Measurements from ENCODE around the gene CLNK.

The CLNK gene

DNA sequence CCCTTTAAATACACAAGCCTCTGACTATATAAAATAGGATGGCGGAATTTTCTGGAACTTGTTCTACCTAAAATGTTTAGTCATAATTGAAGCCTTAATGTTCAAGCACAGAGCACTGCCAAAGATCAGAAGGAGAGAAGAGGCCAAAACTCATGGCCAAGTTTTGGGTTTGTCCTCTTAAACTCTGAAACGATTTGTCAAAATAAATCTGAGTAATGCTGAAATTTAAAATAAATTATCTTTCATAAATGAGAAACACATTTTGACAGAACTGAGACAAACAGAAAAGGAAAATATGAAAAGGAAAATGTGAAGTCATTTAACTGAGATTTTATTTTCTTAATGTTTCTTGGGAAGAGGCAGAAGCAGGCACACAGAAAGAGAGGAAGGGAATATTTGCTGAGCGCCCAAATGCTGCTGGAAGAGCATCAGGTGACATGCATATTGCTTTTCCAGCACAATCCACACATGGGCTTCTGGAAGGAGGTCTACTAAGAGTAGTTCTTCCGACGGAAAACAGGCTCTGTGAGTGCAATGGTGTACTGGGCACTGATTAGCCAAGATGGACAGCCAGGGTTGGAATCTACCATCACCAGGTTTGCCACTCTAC is 179.9 kb downstream of the CLNK start:
- no peak for DNase-seq (ENCODE audit: low spot score)
- peaks cover 6% of the 10 kb centered on the region for H3K9me3 Mint-ChIP-seq
- H3K27me3 Mint-ChIP-seq (ENCODE audit: low read depth), result no peaks in the 10 kb centered on the region
- peaks cover 3% of the 10 kb centered on the region for H3K4me1 Mint-ChIP-seq (ENCODE audit: low read depth)
- H3K36me3 Mint-ChIP-seq (ENCODE audit: low read depth), result peaks cover 2% of the 10 kb centered on the region
- H3K4me3 Mint-ChIP-seq, result no peak overlapping the region
- no peak overlapping the region for H3K27ac Mint-ChIP-seq

DNA sequence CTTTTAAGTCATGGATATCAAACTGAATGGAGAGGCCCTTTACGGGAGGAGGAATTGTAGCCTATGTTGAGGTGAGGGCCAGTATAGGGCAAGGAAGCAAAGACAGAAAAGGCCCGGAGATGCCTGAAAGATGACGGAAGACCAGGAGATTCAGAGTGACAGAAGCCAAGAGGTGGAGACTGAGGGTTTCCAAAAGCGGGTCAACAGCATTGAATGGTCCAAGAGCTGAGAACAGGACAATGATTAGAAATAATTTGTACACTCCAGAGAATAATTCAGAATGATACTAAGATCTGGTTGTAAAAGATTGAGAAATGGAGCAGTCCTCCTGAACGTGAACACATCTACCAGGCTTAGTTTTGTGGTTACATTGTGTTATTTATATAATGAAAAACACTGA is 181.9 kb downstream of the CLNK start:
- Mint-ChIP-seq H3K9me3 (peaks cover 6% of the 10 kb centered on the region), H3K27me3 (ENCODE audit: low read depth) (no peaks in the 10 kb centered on the region), H3K4me1 (ENCODE audit: low read depth) (peaks cover 3% of the 10 kb centered on the region), H3K27ac (no peak overlapping the region), H3K36me3 (ENCODE audit: low read depth) (peaks cover 2% of the 10 kb centered on the region), H3K4me3 (no peak overlapping the region)
- DNase-seq (ENCODE audit: low spot score), result no peak

GRCh38 chr4:10500776-10501175 is 183.8 kb downstream of the CLNK start:
- peaks cover under 1% of the 10 kb centered on the region for H3K9me3 Mint-ChIP-seq
- DNase-seq (ENCODE audit: low spot score), result no peak
- no peaks in the 10 kb centered on the region for H3K4me1 Mint-ChIP-seq (ENCODE audit: low read depth)
- H3K27ac Mint-ChIP-seq, result no peak overlapping the region
- no peaks in the 10 kb centered on the region for H3K27me3 Mint-ChIP-seq (ENCODE audit: low read depth)
- no peaks in the 10 kb centered on the region for H3K36me3 Mint-ChIP-seq (ENCODE audit: low read depth)
- no peak overlapping the region for H3K4me3 Mint-ChIP-seq

DNA sequence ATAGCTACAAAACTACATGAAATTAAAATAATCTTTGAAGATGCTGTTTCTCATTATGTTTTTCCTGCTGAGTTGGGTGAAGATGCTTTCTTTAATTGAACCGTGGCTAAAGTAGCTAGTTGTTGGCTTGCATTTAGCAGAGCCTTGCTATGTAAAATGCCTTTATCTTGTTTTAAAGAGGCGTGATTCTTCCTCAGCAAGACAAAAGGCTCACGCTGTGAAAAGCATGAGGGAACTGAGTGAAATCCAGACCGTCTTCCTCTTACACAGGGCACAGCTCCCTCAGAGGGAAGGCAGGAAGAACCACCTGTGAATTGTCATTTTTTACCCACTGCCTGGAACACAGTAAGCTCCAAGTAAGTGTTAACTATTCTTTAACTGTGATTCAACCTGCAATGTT is 188.4 kb downstream of the CLNK start:
- no peaks in the 10 kb centered on the region for H3K9me3 Mint-ChIP-seq
- H3K36me3 Mint-ChIP-seq (ENCODE audit: low read depth), result no peaks in the 10 kb centered on the region
- H3K27me3 Mint-ChIP-seq (ENCODE audit: low read depth), result no peaks in the 10 kb centered on the region
- no peak overlapping the region for H3K4me3 Mint-ChIP-seq
- no peak overlapping the region for H3K27ac Mint-ChIP-seq
- no peaks in the 10 kb centered on the region for H3K4me1 Mint-ChIP-seq (ENCODE audit: low read depth)
- DNase-seq (ENCODE audit: low spot score), result no peak

DNA sequence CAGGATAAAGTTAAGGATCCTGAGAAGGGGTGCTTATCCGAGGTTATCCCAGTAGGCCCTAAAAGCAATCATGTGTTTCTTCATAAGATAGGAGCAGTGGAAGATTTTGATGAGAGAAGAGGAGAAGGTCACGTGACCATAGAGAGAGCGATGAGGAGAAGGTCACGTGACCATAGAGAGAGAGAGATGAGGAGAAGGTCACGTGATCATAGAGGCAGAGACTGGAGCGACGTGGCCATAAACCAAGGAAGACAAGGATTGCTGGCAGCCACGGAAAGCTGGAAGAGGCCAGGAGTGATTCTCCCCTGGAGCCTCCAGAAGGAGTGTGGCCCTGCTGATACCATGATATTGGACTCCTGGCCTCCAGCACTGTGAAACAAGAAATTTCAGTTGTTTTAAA is 188.9 kb downstream of the CLNK start:
- no peaks in the 10 kb centered on the region for H3K27me3 Mint-ChIP-seq (ENCODE audit: low read depth)
- H3K4me3 Mint-ChIP-seq, result no peak overlapping the region
- no peak overlapping the region for H3K27ac Mint-ChIP-seq
- DNase-seq (ENCODE audit: low spot score), result no peak
- no peaks in the 10 kb centered on the region for H3K9me3 Mint-ChIP-seq
- H3K36me3 Mint-ChIP-seq (ENCODE audit: low read depth), result no peaks in the 10 kb centered on the region
- H3K4me1 Mint-ChIP-seq (ENCODE audit: low read depth), result no peaks in the 10 kb centered on the region

GRCh38 chr4:10492464-10492863 is 192.1 kb downstream of the CLNK start:
- peaks cover 4% of the 10 kb centered on the region for H3K27me3 Mint-ChIP-seq (ENCODE audit: low read depth)
- H3K4me3 Mint-ChIP-seq, result no peak overlapping the region
- H3K36me3 Mint-ChIP-seq (ENCODE audit: low read depth), result no peaks in the 10 kb centered on the region
- no peak for DNase-seq (ENCODE audit: low spot score)
- no peaks in the 10 kb centered on the region for H3K4me1 Mint-ChIP-seq (ENCODE audit: low read depth)
- no peaks in the 10 kb centered on the region for H3K9me3 Mint-ChIP-seq
- no peak overlapping the region for H3K27ac Mint-ChIP-seq

- no peak for DNase-seq (ENCODE audit: low spot score)
- Mint-ChIP-seq H3K27ac (no peak overlapping the region), H3K27me3 (ENCODE audit: low read depth) (peaks cover 7% of the 10 kb centered on the region), H3K4me1 (ENCODE audit: low read depth) (no peaks in the 10 kb centered on the region), H3K9me3 (no peaks in the 10 kb centered on the region), H3K36me3 (ENCODE audit: low read depth) (no peaks in the 10 kb centered on the region), H3K4me3 (no peak overlapping the region)
Observed at GRCh38 chr4:10491401-10491800, 193.2 kb downstream of the CLNK start.

DNA sequence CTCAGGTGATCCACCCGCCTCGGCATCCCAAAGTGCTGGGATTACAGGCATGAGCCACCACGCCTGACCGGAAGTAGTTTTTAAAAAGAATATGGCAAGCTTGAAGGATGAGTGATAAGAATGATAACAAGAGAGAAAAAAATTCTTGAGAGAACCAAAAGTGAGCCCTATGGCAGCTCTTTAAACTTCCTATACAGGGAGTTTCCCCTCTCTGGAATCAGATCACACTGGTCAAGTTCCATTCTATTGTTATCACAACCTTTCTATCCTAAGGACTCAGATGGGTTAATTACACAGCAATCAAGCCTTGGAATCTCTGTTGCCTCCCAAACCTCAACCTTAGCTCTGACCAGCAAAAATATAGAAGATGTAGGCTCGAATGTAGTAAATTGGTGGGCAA is 193.6 kb downstream of the CLNK start:
- H3K9me3 Mint-ChIP-seq, result no peaks in the 10 kb centered on the region
- no peak overlapping the region for H3K4me3 Mint-ChIP-seq
- no peaks in the 10 kb centered on the region for H3K36me3 Mint-ChIP-seq (ENCODE audit: low read depth)
- no peaks in the 10 kb centered on the region for H3K4me1 Mint-ChIP-seq (ENCODE audit: low read depth)
- H3K27me3 Mint-ChIP-seq (ENCODE audit: low read depth), result peaks cover 7% of the 10 kb centered on the region
- DNase-seq (ENCODE audit: low spot score), result no peak
- H3K27ac Mint-ChIP-seq, result no peak overlapping the region

DNA sequence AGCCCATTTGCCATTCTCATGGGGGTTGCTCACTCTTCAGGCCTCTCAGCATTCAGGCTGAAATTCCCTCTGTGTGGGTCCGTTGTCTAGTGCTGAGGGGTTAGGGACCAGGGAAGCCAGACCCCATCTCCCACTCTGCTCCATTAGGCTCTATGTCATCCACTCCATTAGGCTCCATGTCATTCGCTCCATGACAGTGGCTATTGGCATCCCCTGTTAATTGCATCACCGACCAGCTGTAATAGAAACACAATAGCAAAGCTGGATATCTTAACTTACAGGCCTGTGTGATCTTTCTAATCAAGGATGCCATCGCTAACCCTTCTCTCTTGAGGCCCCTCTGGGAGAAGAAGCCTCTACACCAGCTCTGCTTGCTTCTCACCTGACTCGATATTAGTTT is 201.7 kb downstream of the CLNK start:
- DNase-seq (ENCODE audit: low spot score), result no peak
- H3K36me3 Mint-ChIP-seq (ENCODE audit: low read depth), result no peaks in the 10 kb centered on the region
- no peak overlapping the region for H3K27ac Mint-ChIP-seq
- peaks cover 20% of the 10 kb centered on the region for H3K27me3 Mint-ChIP-seq (ENCODE audit: low read depth)
- no peak overlapping the region for H3K4me3 Mint-ChIP-seq
- H3K9me3 Mint-ChIP-seq, result no peaks in the 10 kb centered on the region
- H3K4me1 Mint-ChIP-seq (ENCODE audit: low read depth), result no peaks in the 10 kb centered on the region

DNA sequence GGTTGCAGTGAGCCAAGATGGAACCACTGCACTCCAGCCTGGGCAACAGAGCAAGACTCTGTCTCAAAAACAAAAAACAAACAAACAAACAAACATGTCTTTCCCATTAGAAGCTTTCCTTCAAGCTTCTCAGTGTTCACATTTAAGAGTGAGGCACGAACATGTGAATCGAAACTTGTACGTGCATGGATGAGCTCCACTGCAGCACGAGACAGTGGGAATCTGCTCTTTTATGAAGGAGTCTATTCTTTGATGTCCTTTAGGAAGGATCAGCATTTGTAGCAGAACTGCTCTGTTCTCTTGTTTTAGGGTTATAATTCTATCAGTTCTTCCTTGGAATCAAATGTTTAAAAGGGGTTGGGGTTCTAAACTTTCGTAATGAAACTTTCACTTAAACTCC is 204.0 kb downstream of the CLNK start:
- no peaks in the 10 kb centered on the region for H3K4me1 Mint-ChIP-seq (ENCODE audit: low read depth)
- H3K36me3 Mint-ChIP-seq (ENCODE audit: low read depth), result no peaks in the 10 kb centered on the region
- peaks cover 13% of the 10 kb centered on the region for H3K27me3 Mint-ChIP-seq (ENCODE audit: low read depth)
- no peak for DNase-seq (ENCODE audit: low spot score)
- no peaks in the 10 kb centered on the region for H3K9me3 Mint-ChIP-seq
- H3K27ac Mint-ChIP-seq, result no peak overlapping the region
- H3K4me3 Mint-ChIP-seq, result no peak overlapping the region

DNA sequence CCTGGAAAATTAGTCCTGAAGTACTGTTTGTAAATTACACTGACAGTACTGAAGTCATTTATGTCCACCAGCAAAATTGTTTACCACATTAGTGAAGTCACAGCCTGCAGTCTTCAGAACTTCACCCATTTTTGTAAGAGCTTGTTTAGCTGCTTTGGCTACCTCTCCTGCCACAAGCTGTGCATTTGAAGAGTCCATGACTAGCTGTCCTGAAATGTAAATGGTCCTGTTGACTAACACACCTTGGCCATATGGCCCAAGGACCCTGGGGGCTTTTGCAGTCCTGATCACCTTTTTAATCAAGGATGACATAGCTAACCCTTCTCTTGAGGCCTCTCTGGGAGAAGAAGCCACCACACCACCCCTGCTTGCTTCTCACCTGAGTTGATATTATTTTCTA is 205.9 kb downstream of the CLNK start:
- Mint-ChIP-seq H3K4me1 (ENCODE audit: low read depth) (no peaks in the 10 kb centered on the region), H3K27me3 (ENCODE audit: low read depth) (peaks cover 13% of the 10 kb centered on the region)

DNA sequence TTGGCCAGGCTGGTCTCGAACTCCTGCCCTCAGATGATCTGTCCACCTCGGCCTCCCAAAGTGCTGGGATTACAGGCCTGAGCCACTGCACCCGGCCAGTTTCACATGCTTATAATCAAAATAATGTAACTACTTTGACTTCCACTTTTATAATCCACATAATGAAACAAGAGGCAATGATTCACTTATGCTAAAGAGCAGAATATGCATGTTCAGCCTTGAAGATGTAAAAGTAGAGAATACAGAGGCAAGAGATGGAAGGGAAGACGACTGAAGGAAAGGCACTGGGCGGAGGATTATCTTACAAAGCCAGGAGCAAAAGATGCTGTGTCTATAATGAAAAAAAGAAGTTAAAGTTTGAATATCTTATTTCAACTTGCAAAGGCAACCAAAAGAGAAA is 214.1 kb downstream of the CLNK start:
- H3K27me3 Mint-ChIP-seq (ENCODE audit: low read depth), result peaks cover 8% of the 10 kb centered on the region
- H3K4me1 Mint-ChIP-seq (ENCODE audit: low read depth), result no peaks in the 10 kb centered on the region
- no peaks in the 10 kb centered on the region for H3K9me3 Mint-ChIP-seq
- no peaks in the 10 kb centered on the region for H3K36me3 Mint-ChIP-seq (ENCODE audit: low read depth)
- no peak overlapping the region for H3K27ac Mint-ChIP-seq
- no peak overlapping the region for H3K4me3 Mint-ChIP-seq
- no peak for DNase-seq (ENCODE audit: low spot score)

More for the DNA sequence above, 205.9 kb downstream of the CLNK start:
- no peak for DNase-seq (ENCODE audit: low spot score)
- no peak overlapping the region for H3K4me3 Mint-ChIP-seq
- H3K9me3 Mint-ChIP-seq, result no peaks in the 10 kb centered on the region
- H3K27ac Mint-ChIP-seq, result no peak overlapping the region
- no peaks in the 10 kb centered on the region for H3K36me3 Mint-ChIP-seq (ENCODE audit: low read depth)

GRCh38 chr4:10466161-10466560 is 218.4 kb downstream of the CLNK start:
- H3K4me1 Mint-ChIP-seq (ENCODE audit: low read depth), result peaks cover 2% of the 10 kb centered on the region
- H3K4me3 Mint-ChIP-seq, result no peak overlapping the region
- H3K27ac Mint-ChIP-seq, result no peak overlapping the region
- H3K9me3 Mint-ChIP-seq, result no peaks in the 10 kb centered on the region
- DNase-seq (ENCODE audit: low spot score), result no peak
- H3K36me3 Mint-ChIP-seq (ENCODE audit: low read depth), result no peaks in the 10 kb centered on the region
- H3K27me3 Mint-ChIP-seq (ENCODE audit: low read depth), result peaks cover 39% of the 10 kb centered on the region

- H3K27me3 Mint-ChIP-seq (ENCODE audit: low read depth), result peaks cover 39% of the 10 kb centered on the region
- no peak overlapping the region for H3K4me3 Mint-ChIP-seq
- no peaks in the 10 kb centered on the region for H3K9me3 Mint-ChIP-seq
Observed at GRCh38 chr4:10462876-10463275, 221.7 kb downstream of the CLNK start.

GRCh38 chr4:10461850-10462400 is 222.6 kb downstream of the CLNK start:
- no peak for DNase-seq (ENCODE audit: low spot score)
- peak overlapping the region; percentile 78 for H3K4me3 Mint-ChIP-seq
- peaks cover 14% of the 10 kb centered on the region for H3K4me1 Mint-ChIP-seq (ENCODE audit: low read depth)
- H3K9me3 Mint-ChIP-seq, result no peaks in the 10 kb centered on the region
- no peaks in the 10 kb centered on the region for H3K36me3 Mint-ChIP-seq (ENCODE audit: low read depth)
- peaks cover 43% of the 10 kb centered on the region for H3K27me3 Mint-ChIP-seq (ENCODE audit: low read depth)
- H3K27ac Mint-ChIP-seq, result no peak overlapping the region

More at GRCh38 chr4:10462876-10463275, 221.7 kb downstream of the CLNK start:
- Mint-ChIP-seq H3K36me3 (ENCODE audit: low read depth) (no peaks in the 10 kb centered on the region), H3K4me1 (ENCODE audit: low read depth) (peaks cover 10% of the 10 kb centered on the region), H3K27ac (no peak overlapping the region)
- no peak for DNase-seq (ENCODE audit: low spot score)

Measured in T-helper 2 cell treated with Interferon-gamma antibody and Interleukin-4, amounts not matched to agents 5 μg/mL and 100 μg/mL, for 36 hours (primary cell).